Osteoblast (primary cell): ENCODE data around the gene HOXD13. TPM values are rescaled to one million over a fixed set of nuclear protein-coding genes. Genes with fewer than 3 reads are reported as not detected.

Source experiments
- DNase-seq: peaks from one replicate; pipeline ENCODE4 v3.0.0; 2011; ENCODE audit warnings: low spot score, mixed read lengths; ENCODE audit not compliant: insufficient read length; ENCODE audit errors: missing footprints
- H2AFZ ChIP-seq: 2 replicates; pipeline ENCODE4 v1.6.0; 2011; ENCODE audit warnings: mild to moderate bottlenecking, low read length
- H3K27ac ChIP-seq: 2 replicates; pipeline ENCODE4 v1.5.1; 2011; ENCODE audit warnings: mild to moderate bottlenecking, low read depth, low read length, moderate library complexity
- H3K27me3 ChIP-seq: 2 replicates; pipeline ENCODE4 v1.6.0; 2012; ENCODE audit warnings: mild to moderate bottlenecking, control low read depth, inconsistent platforms, low read length, moderate library complexity; ENCODE audit not compliant: insufficient read depth
- H3K36me3 ChIP-seq: 2 replicates; pipeline ENCODE4 v1.5.1; 2011; ENCODE audit warnings: mild to moderate bottlenecking, low read length, control low read depth, moderate library complexity; ENCODE audit not compliant: insufficient read depth
- H3K4me1 ChIP-seq: 2 replicates; pipeline ENCODE4 v1.5.1; 2011; ENCODE audit warnings: mild to moderate bottlenecking, low read length, control low read depth, moderate library complexity; ENCODE audit not compliant: insufficient read depth
- H3K4me2 ChIP-seq: 2 replicates; pipeline ENCODE4 v1.6.0; 2011; ENCODE audit warnings: mild to moderate bottlenecking, low read length; ENCODE audit not compliant: insufficient read depth
- H3K4me3 ChIP-seq: fragments of 200-600 bp; sonication (generic); 3 replicates; pipeline ENCODE4 v1.5.1; 2012; ENCODE audit warnings: mild to moderate bottlenecking, low read length, inconsistent platforms; ENCODE audit not compliant: insufficient read depth
- H3K79me2 ChIP-seq: 2 replicates; pipeline ENCODE4 v1.6.0; 2012; ENCODE audit warnings: mild to moderate bottlenecking, low read length, control low read depth, inconsistent platforms; ENCODE audit not compliant: insufficient read depth
- H3K9me3 ChIP-seq: 2 replicates; pipeline ENCODE4 v1.5.1; 2011; ENCODE audit warnings: low read depth, low read length, control low read depth
- H4K20me1 ChIP-seq: 2 replicates; pipeline ENCODE4 v1.6.0; 2012; ENCODE audit warnings: mild to moderate bottlenecking, low read length, control low read depth; ENCODE audit not compliant: insufficient read depth
- total RNA-seq: library from RNA; depleted of rRNA; stranded (reverse); fragments of >200 nt; gene quantifications from 2 replicates; pipeline ENCODE4 v1.2.3, GENCODE V29; 2012
- TF ChIP-seq, protein P1 (sequence below): IDR thresholded peaks from 2 replicates; pipeline ENCODE4 v1.5.1; 2011; ENCODE audit warnings: mild to moderate bottlenecking, low read depth, low read length, moderate library complexity; ENCODE audit errors: extremely low read depth

HOXD13 gene
- total RNA-seq, 1 donor = not detected

DNA sequence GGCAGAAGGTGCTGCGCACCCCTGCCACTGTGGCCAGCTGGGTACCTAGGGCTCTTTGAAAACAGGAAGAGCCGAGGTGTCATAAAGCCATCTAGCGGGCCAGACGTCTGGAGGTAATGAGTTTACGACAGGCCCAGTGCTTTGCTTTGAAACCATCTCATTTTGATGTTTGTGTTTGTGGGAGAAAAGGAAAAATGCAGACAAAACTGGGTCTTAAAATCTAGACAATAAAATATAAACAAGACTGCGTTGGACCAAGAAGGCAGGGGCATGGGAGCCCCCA is 33.2 kb downstream of the HOXD13 start:
- no peaks in the 10 kb centered on the region for H3K79me2 ChIP-seq
- TF ChIP-seq, protein P1, sequence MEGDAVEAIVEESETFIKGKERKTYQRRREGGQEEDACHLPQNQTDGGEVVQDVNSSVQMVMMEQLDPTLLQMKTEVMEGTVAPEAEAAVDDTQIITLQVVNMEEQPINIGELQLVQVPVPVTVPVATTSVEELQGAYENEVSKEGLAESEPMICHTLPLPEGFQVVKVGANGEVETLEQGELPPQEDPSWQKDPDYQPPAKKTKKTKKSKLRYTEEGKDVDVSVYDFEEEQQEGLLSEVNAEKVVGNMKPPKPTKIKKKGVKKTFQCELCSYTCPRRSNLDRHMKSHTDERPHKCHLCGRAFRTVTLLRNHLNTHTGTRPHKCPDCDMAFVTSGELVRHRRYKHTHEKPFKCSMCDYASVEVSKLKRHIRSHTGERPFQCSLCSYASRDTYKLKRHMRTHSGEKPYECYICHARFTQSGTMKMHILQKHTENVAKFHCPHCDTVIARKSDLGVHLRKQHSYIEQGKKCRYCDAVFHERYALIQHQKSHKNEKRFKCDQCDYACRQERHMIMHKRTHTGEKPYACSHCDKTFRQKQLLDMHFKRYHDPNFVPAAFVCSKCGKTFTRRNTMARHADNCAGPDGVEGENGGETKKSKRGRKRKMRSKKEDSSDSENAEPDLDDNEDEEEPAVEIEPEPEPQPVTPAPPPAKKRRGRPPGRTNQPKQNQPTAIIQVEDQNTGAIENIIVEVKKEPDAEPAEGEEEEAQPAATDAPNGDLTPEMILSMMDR = no peak
- no peak overlapping the region for H3K27ac ChIP-seq
- H3K27me3 ChIP-seq = peaks cover 37% of the 10 kb centered on the region
- peaks cover 18% of the 10 kb centered on the region for H3K4me1 ChIP-seq
- no peaks in the 10 kb centered on the region for H3K36me3 ChIP-seq
- H4K20me1 ChIP-seq = no peaks in the 10 kb centered on the region
- no peak overlapping the region for H2AFZ ChIP-seq
- no peak overlapping the region for H3K4me2 ChIP-seq
- no peaks in the 10 kb centered on the region for H3K9me3 ChIP-seq
- no peak for DNase-seq
- no peak overlapping the region for H3K4me3 ChIP-seq

DNA sequence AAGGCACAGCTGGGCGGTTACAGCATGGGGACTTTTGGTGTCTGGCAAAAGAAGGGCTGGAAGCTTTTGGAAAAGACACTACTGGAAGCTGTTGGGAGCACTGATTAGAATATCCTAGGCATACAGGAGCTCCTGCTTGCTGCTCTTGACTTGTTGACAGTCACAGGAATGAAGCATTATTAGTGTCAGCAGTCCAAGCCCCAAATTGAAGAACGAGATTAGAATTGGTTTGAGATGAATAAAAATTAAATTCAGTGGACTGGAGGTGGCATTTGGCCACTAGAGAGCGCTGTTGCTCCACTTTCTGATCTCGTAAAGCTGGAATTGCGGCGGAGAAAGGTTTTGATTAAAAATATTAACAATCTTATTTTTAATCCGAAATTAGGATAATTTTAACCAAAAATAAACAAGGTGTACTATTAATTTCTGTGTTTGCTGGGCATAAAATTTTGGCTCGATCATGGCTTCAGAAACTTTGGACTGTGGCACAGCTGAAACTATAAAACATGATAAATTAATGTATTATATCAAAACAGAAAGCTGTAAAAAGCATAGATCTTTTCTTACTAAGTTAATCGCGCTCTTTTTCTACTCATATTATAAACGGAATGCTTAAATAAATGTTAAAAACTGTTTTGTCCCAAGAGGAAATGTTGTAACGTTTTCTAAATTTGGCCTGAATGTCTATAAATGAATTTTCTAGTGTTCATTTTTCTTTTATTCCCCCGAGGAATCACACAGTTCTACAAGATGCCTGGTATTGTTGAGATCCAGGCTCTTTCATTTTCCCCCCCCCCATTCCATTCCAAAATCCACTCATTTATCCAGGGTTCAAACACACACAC is 34.6 kb downstream of the HOXD13 start:
- no peak overlapping the region for H2AFZ ChIP-seq

DNA sequence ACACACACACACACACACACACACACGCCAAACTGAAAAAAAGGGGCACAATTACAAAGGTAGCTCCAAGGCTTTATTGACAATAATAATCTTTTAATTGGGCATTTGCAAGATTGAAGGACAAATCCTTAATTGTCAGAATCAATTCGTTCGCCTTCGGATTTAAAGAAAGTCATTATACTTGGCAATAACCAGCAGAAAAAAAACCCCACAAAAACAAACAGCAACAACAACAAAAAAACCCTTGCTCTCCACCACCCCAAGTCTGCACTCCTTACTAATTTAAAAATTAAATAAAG is 35.2 kb downstream of the HOXD13 start:
- Histone ChIP-seq H2AFZ (no peak overlapping the region), H3K79me2 (no peaks in the 10 kb centered on the region), H3K27me3 (peaks cover 17% of the 10 kb centered on the region)

More for the DNA sequence above, 34.6 kb downstream of the HOXD13 start:
- Histone ChIP-seq H3K79me2 (no peaks in the 10 kb centered on the region), H4K20me1 (no peaks in the 10 kb centered on the region), H3K36me3 (peaks cover 1% of the 10 kb centered on the region), H3K4me3 (peak overlapping the region; percentile 24), H3K27ac (no peak overlapping the region), H3K4me2 (peak overlapping the region; percentile 94), H3K4me1 (peaks cover 26% of the 10 kb centered on the region), H3K27me3 (peaks cover 23% of the 10 kb centered on the region), H3K9me3 (no peaks in the 10 kb centered on the region)
- DNase-seq = peak; percentile 94
- TF ChIP-seq, protein P1 = peak; percentile 89

More for the DNA sequence above, 35.2 kb downstream of the HOXD13 start:
- no peak for DNase-seq
- Histone ChIP-seq H3K27ac (no peak overlapping the region), H3K36me3 (peaks cover 5% of the 10 kb centered on the region), H3K4me2 (peak overlapping the region; percentile 94), H3K4me1 (peaks cover 20% of the 10 kb centered on the region), H4K20me1 (no peaks in the 10 kb centered on the region), H3K9me3 (no peaks in the 10 kb centered on the region), H3K4me3 (no peak overlapping the region)
- TF ChIP-seq, protein P1 = no peak
